GM20000 (cell line): ENCODE measurements around the gene PI4K2B.

Source experiments
- DNase-seq: peaks from one replicate; pipeline ENCODE4 v3.0.0; 2012; ENCODE audit warnings: low spot score
- TF ChIP-seq, protein P1 (sequence below): IDR thresholded peaks from 2 replicates; pipeline ENCODE4 v1.5.1; 2012; ENCODE audit warnings: mild to moderate bottlenecking, control low read depth; ENCODE audit errors: extremely low read depth, missing control alignments

Gene PI4K2B

DNA sequence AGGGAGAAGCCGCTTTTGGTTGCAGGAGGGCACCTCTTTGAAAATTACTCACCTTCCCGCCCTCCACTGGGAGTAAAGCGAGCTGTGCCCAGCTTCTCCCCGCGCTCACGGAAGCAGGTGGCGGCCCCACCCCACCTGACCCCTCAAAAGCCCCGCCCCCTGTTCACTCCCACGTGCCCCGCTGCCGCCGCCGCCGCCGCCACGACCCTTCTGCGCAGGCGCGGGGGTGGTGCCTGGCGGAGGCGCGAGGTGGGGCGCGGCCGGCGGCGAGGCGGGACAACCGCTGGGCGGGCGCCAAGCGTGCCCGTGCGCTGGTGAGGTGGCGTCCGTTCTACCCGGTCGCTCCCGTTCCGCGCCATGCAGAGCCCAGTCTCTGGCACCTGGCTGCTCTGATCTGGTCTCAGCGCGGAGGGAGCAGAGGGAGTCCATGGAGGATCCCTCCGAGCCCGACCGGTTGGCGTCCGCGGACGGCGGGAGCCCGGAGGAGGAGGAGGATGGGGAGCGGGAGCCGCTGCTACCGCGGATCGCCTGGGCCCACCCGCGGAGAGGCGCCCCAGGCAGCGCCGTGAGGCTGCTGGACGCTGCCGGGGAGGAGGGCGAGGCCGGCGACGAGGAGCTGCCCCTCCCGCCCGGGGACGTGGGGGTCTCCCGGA is at the start of gene PI4K2B:
TSS of gene PI4K2B (plus strand) at position 297 of the 653 bp plus-strand sequence. CDS start at position 428, 131 bp downstream.
- TF ChIP-seq, protein P1, sequence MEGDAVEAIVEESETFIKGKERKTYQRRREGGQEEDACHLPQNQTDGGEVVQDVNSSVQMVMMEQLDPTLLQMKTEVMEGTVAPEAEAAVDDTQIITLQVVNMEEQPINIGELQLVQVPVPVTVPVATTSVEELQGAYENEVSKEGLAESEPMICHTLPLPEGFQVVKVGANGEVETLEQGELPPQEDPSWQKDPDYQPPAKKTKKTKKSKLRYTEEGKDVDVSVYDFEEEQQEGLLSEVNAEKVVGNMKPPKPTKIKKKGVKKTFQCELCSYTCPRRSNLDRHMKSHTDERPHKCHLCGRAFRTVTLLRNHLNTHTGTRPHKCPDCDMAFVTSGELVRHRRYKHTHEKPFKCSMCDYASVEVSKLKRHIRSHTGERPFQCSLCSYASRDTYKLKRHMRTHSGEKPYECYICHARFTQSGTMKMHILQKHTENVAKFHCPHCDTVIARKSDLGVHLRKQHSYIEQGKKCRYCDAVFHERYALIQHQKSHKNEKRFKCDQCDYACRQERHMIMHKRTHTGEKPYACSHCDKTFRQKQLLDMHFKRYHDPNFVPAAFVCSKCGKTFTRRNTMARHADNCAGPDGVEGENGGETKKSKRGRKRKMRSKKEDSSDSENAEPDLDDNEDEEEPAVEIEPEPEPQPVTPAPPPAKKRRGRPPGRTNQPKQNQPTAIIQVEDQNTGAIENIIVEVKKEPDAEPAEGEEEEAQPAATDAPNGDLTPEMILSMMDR = no peak

DNA sequence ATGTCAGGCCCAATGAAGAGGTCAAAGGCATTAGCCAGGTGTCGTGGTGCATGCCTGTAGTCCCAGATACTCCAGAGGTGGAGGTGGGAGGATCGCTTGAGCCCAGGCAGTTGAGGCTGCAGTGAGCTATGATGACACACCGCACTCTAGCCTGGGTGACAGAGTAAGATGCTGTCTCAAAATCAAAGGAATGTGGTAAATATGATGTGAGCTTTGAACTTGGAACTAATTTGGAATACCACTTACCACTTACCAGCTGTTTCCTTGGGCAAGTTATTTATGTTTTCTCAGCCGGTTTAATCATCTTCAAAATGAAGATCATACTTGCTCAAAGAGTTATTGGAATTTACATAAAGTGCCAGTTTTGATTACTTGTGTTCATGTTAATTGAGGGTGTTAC is 49.8 kb upstream of the PI4K2B start:
- TF ChIP-seq, protein P1 = no peak
- no peak for DNase-seq

More for the DNA sequence above, at the start of gene PI4K2B:
- peak; percentile 95 for DNase-seq

DNA sequence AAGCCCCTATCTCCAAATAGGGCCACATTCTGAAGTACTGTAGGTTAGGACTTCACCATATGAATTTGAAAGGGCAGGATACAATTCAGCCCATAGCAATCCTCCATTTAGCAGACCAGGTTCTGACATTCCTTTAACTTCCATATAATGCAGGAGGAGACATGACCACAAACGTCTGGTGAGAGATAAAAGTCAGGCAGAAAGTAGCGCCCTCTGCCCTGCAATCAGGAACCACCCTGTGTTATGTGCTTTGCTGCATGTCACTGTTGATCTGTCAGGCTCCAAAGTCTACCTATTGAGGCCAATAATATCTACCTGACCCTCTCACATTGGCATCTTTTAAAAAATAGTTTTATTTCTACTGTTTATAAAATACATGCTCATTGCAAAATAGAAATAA is 43.4 kb upstream of the PI4K2B start:
- DNase-seq = no peak
- TF ChIP-seq, protein P1 = no peak

DNA sequence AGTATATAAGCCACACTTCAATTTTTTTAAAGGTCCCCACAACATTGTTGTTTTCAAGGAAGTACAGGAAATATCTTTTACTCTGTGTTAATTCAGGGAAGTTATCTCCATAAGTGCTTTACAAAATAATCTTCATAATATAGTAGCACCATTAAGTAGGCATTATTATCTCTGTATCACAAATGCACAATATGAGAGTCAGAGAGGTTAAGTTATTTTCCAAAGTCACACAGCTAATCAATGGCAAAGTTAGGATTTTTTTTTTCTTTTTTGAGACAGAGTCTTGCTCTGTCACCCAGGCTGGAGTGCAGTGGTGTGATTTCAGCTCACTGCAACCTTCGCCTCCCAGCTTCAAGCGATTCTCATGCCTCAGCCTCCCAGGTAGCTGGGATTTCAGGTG is 35.1 kb upstream of the PI4K2B start:
- no peak for DNase-seq
- TF ChIP-seq, protein P1 = no peak

DNA sequence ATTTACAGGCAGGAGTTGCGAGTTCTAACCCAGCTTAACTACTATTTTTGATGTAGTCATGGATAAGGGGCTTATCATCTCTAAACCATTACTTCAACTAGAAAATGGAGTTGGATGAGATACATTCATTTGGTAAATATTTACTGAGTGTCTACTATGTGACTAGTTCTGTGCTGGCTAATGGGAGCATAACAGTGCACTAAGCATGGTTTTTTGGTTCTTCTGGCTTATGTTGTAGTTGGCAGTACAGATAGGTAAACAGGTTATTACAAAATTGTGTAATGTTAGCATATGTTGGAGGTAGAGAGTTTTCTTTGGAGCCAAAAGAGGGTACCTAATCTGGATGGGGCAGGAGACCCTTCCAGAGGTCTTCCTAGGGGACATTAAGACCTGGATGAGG is 25.8 kb upstream of the PI4K2B start:
- no peak for DNase-seq
- TF ChIP-seq, protein P1 = no peak

DNA sequence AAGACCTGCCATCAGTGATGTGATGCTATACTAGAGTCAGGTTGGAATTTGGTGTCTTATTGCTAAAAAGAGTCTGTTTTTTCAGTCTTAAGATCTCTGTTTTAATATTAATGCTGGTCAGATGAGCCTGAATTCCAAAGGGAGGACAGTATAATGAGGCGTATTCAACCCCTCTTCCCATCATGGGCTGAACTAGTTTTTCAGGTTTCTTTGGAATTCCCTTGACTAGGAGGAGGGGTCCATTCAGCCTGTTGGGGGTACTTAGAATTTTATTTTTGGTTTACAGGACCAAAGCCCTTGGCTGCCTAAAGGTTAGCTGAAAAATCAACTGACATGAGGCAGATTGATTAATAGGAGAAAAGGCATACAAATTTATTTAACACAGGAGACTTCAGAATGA is 24.1 kb upstream of the PI4K2B start:
- TF ChIP-seq, protein P1 = no peak
- no peak for DNase-seq

DNA sequence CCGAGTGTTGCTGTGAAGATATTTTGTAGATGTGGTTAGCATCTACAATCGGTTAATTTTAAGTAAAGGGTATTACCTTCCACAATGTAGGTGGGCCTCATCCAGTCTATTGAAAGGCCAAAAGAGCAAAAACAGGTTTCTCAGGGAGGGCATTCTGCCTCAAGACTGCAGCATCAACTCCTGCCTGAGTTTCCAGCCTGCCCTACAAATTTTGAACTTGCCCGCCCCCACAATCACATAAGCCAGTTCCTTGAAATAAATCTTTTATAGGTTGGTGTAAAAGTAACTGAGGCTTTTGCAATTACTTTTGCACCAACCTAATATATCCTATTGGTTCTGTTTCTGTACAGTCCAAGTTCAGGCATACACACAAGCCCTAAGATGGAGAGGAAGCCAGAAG is 22.1 kb upstream of the PI4K2B start:
- TF ChIP-seq, protein P1 = no peak
- no peak for DNase-seq
